B cell (primary cell): ENCODE measurements around the gene EIF3D. TPM values are rescaled to one million over a fixed set of nuclear protein-coding genes. Genes with fewer than 3 reads are reported as not detected.

ENCODE experiments used
- ATAC-seq: fragments of 200-7000 bp; cut with Tn5 transposase; one replicate; pipeline ENCODE4 v1.10.0; 2021; ENCODE audit warnings: low read depth, mild to moderate bottlenecking, moderate number of reproducible peaks, moderate library complexity
- CTCF ChIA-PET: fragments of 350-600 bp; sonication (Branson Sonifier 250); formaldehyde crosslinking; loops from one replicate; lab custom pipeline; 2021; ENCODE audit warnings: antibody characterized with exemption, inconsistent platforms; lab: Charles Lee
- POLR2A ChIA-PET: fragments of 350-600 bp; sonication (Branson Sonifier 250); formaldehyde crosslinking; loops from one replicate; lab custom pipeline; 2021; ENCODE audit warnings: antibody characterized with exemption; lab: Charles Lee
- DNase-seq: peaks from one replicate; pipeline ENCODE4 v3.0.0; 2013
- H2AFZ ChIP-seq: 2 replicates; pipeline ENCODE4 v1.6.1; 2012; ENCODE audit warnings: mild to moderate bottlenecking, low read depth, low read length; ENCODE audit not compliant: insufficient read depth, poor library complexity, severe bottlenecking
- H3K27ac ChIP-seq, 2 donors: 1 replicate in 1 of 2; 2 replicates in 1 of 2; pipeline ENCODE4 v1.5.1; 2012 to 2013; ENCODE audit warnings: low read length in 2 of 2, mild to moderate bottlenecking in 2 of 2, moderate library complexity in 1 of 2
- H3K27me3 ChIP-seq, 4 experiments: fragments of 200-600 bp in 1 of 4; sonication (generic) in 1 of 4; replicated peaks in 1 of 4; 1 replicate in 2 of 4; 2 replicates in 2 of 4; pipeline versions ENCODE4 v1.6.1 to v1.7.0; 2013 to 2016; ENCODE audit warnings: low read length in 3 of 4, mild to moderate bottlenecking in 2 of 4, mixed read lengths in 1 of 4, moderate library complexity in 1 of 4; ENCODE audit not compliant: insufficient read depth in 4 of 4, control insufficient read depth in 3 of 4; ENCODE audit errors: control extremely low read depth in 1 of 4
- H3K36me3 ChIP-seq, 2 experiments: replicated peaks in 1 of 2; 1 replicate in 1 of 2; 2 replicates in 1 of 2; pipeline versions ENCODE4 v1.6.1 to v1.7.1; 2013; ENCODE audit warnings: low read length in 1 of 2; ENCODE audit not compliant: insufficient read depth in 2 of 2, control insufficient read depth in 1 of 2; ENCODE audit errors: control extremely low read depth in 1 of 2, extremely low read depth in 1 of 2
- H3K4me1 ChIP-seq, 2 donors: fragments of 200-600 bp in 1 of 2; sonication (generic) in 1 of 2; 1 replicate in 1 of 2; 2 replicates in 1 of 2; pipeline versions ENCODE4 v1.5.1 to v1.6.1; 2013 to 2017; ENCODE audit warnings: low read length in 2 of 2; ENCODE audit not compliant: control insufficient read depth in 2 of 2, insufficient read depth in 2 of 2
- H3K4me2 ChIP-seq: replicated peaks from 2 replicates; pipeline ENCODE3; 2012; ENCODE audit warnings: mild to moderate bottlenecking, low read depth, low read length; ENCODE audit not compliant: poor library complexity, severe bottlenecking
- H3K4me3 ChIP-seq, 5 experiments: fragments of 200-600 bp in 1 of 5; sonication (generic) in 1 of 5; 1 replicate in 3 of 5; 2 replicates in 2 of 5; pipeline versions ENCODE4 v1.5.1 to v1.7.0; 2011 to 2016; ENCODE audit warnings: low read length in 4 of 5, mild to moderate bottlenecking in 4 of 5, low read depth in 2 of 5, control low read depth in 1 of 5, moderate library complexity in 1 of 5; ENCODE audit not compliant: insufficient read depth in 1 of 5; ENCODE audit errors: control extremely low read depth in 1 of 5, extremely low read depth in 1 of 5
- H3K79me2 ChIP-seq: fragments of 200-600 bp; sonication (generic); one replicate; pipeline ENCODE4 v1.6.0; 2016; ENCODE audit warnings: low read length; ENCODE audit not compliant: control insufficient read depth, insufficient read depth
- H3K9ac ChIP-seq: fragments of 200-600 bp; sonication (generic); 2 replicates; pipeline ENCODE4 v1.6.1; 2017; ENCODE audit warnings: mild to moderate bottlenecking, low read length, moderate library complexity
- H3K9me3 ChIP-seq, 3 donors: one replicate each; pipeline versions ENCODE4 v1.6.1 to v1.7.1; 2013; ENCODE audit warnings: low read length in 2 of 3; ENCODE audit not compliant: control insufficient read depth in 2 of 3, insufficient read depth in 1 of 3; ENCODE audit errors: control extremely low read depth in 1 of 3
- H4K20me1 ChIP-seq: 2 replicates; pipeline ENCODE4 v1.6.0; 2012; ENCODE audit warnings: mild to moderate bottlenecking, low read length; ENCODE audit not compliant: insufficient read depth, control insufficient read depth, poor library complexity, severe bottlenecking
- H3K27ac Mint-ChIP-seq: one replicate; pipeline ENCODE4 v1.8.0; 2021; ENCODE audit warnings: mixed read lengths
- H3K27me3 Mint-ChIP-seq: one replicate; pipeline ENCODE4 v1.8.0; 2021; ENCODE audit warnings: mixed read lengths
- H3K4me1 Mint-ChIP-seq: one replicate; pipeline ENCODE4 v1.8.0; 2021; ENCODE audit warnings: mixed read lengths
- H3K4me3 Mint-ChIP-seq: one replicate; pipeline ENCODE4 v1.8.0; 2021; ENCODE audit warnings: mixed read lengths
- H3K9me3 Mint-ChIP-seq: one replicate; pipeline ENCODE4 v1.8.0; 2022; ENCODE audit warnings: mixed read lengths; ENCODE audit not compliant: insufficient read depth
- EZH2 ChIP-seq: IDR thresholded peaks from 2 replicates; pipeline ENCODE4 v1.6.1; 2012; ENCODE audit warnings: borderline replicate concordance, low read depth, mild to moderate bottlenecking, moderate library complexity, low read length; ENCODE audit not compliant: insufficient read depth, poor library complexity, severe bottlenecking
- WGBS: methylation state at CpG from one replicate; pipeline ENCODE4 v1.1.5; 2013; ENCODE audit warnings: missing lambda C conversion rate; ENCODE audit not compliant: insufficient coverage; 5-methylcytosine and 5-hydroxymethylcytosine counted together
- intact Hi-C: fragments of 100-400 bp; cut with micrococcal nuclease; formaldehyde crosslinking; loops from one replicate; pipeline ENCODE4 v1.10.0; 2022
- polyA plus RNA-seq: library from polyadenylated mRNA; depleted of rRNA; stranded (reverse); fragments of >200 nt; gene quantifications from 2 replicates; pipeline ENCODE4 v1.2.3, GENCODE V29; 2012
- total RNA-seq, 2 donors: library from RNA; stranded (reverse); fragments of 120-200 nt in 1 of 2; gene quantifications; 1 replicate in 1 of 2; 2 replicates in 1 of 2; pipeline versions ENCODE4 v1.2.3 to v1.2.4, GENCODE V29; 2013 to 2022
- TF ChIP-seq, protein P1 (sequence below): fragments of 200-600 bp; IDR thresholded peaks from one replicate; pipeline ENCODE4 v1.8.0; 2022; ENCODE audit warnings: antibody characterized with exemption, mild to moderate bottlenecking

EIF3D gene
- total and polyA plus RNA-seq, 2 donors (not counting 1 experiment from before 2014, with no cell fraction given): 274 to 324 TPM

DNA sequence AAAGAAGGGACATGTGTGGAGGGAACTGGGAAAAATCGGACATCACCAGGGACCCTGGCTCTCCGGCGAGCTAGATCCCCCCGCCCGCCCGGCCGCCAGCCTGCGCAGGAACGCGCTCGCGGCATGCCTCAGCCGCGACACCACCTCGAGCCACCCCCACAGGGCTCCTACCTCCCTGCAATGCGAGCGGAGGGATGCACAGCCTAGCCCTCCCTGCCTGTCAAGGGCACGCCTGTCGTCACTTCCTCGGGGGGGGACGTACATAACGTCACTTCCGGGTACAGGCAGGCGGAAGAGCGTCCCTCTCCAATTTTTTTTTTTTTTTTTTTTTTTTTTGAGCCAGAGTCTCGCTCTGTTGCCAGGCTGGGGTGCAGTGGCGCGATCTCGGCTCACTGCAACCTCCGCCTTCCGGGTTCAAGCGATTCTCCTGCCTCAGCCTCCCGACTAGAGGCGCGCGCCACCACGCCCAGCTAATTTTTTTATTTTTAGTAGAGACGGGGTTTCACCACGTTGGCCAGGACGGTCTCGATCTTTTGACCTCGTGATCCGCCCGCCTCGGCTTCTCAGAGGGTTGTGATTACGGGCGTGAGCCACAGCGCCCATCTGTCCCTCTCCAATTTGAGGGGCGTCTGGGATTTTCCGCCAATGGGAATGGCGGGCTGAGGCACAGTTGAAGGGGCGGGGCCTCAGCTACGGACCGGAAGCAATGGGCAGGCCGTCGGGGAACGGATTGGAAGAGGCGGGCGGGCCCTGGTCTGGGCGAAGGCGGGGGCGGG is 47.4 kb downstream of the EIF3D start, which contains the start of gene TXN2:
Gene TXN2, minus strand, starts transcription at position 248 of the 776 bp plus-strand sequence. CDS start 803 bp downstream, outside the sequence.
- under 1% methylated on average over 48 of the region's 62 CpGs for WGBS
- peaks cover 27% of the 10 kb centered on the region for H3K79me2 ChIP-seq

More for the DNA sequence above, 47.4 kb downstream of the EIF3D start, which contains the start of gene TXN2:
- no peak for TF ChIP-seq EZH2
- TF ChIP-seq, protein P1, sequence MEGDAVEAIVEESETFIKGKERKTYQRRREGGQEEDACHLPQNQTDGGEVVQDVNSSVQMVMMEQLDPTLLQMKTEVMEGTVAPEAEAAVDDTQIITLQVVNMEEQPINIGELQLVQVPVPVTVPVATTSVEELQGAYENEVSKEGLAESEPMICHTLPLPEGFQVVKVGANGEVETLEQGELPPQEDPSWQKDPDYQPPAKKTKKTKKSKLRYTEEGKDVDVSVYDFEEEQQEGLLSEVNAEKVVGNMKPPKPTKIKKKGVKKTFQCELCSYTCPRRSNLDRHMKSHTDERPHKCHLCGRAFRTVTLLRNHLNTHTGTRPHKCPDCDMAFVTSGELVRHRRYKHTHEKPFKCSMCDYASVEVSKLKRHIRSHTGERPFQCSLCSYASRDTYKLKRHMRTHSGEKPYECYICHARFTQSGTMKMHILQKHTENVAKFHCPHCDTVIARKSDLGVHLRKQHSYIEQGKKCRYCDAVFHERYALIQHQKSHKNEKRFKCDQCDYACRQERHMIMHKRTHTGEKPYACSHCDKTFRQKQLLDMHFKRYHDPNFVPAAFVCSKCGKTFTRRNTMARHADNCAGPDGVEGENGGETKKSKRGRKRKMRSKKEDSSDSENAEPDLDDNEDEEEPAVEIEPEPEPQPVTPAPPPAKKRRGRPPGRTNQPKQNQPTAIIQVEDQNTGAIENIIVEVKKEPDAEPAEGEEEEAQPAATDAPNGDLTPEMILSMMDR: no peak
- ATAC-seq (peak; percentile 87), DNase-seq (peak; percentile 98)
- ChIA-PET CTCF (interaction anchor here (0.9 to 29.7 kb wide), 3 partner anchors 11 to 178 kb away, joined by 3 to 607 read pairs (median 11); no protein-coding TSS in a partner anchor), POLR2A (interaction anchor here (0.6 to 2.1 kb wide), 17 partner anchors 11 to 1005 kb away, joined by 3 to 11 read pairs (median 6); partner anchors contain the start of genes FOXRED2, IFT27 and MYH9)
- Mint-ChIP-seq H3K9me3 (no peaks in the 10 kb centered on the region), H3K4me3 (peak within 1 kb of the TSS; percentile 95), H3K27me3 (no peaks in the 10 kb centered on the region), H3K4me1 (peaks cover 17% of the 10 kb centered on the region), H3K27ac (peak within 1 kb of the TSS; percentile 93)
- Histone ChIP-seq H3K4me1 (peaks cover 11 to 18% of the 10 kb centered on the region in 2 donors), H3K9ac (peak within 1 kb of the TSS; percentile 90), H3K36me3 (peaks cover 0 to 27% of the 10 kb centered on the region in 2 experiments), H4K20me1 (no peaks in the 10 kb centered on the region), H2AFZ (peak within 1 kb of the TSS; percentile 97), H3K9me3 (no peaks in the 10 kb centered on the region), H3K27ac (peak within 1 kb of the TSS; percentile 95 to 98), H3K27me3 (no peaks in the 10 kb centered on the region), H3K4me2 (peak within 1 kb of the TSS; percentile 80), H3K4me3 (peak within 1 kb of the TSS; percentile 82 to 90 (median 86))
- intact Hi-C loops: loop anchor here (1.0 kb wide), 6 partner anchors 26 to 242 kb away; partner anchors contain the start of genes APOL2, EIF3D and FOXRED2
